ENCODE data around the gene ARHGEF25.
A peak's percentile ranks its signal among the peaks of the same experiment; 100 is the strongest.
"Not testable (repeated sequence)": the region's sequence is repeated elsewhere in the genome, so short reads cannot be mapped to it uniquely, and the experiment has no call there.

ARHGEF25 gene

DNA sequence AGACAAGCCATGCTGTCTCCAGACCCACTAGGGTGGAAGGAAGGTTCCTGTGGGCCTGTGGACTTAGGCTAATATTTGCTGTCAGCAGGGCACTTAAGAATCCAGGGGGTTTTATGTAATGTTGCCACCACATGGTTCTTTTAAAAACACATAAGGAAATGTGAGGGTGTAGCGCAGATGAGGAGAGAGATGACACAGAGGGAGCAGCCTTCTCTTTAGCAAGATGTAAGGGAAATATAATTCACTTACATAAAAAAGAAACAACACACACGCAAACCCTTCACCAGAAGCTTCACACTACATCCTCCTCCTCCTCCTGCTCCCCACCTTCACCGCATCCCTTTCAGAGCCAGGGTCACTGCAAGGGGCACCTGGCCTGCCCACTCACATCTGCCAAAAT, 25.1 kb upstream of the ARHGEF25 start:
- no peak for DNase-seq

DNA sequence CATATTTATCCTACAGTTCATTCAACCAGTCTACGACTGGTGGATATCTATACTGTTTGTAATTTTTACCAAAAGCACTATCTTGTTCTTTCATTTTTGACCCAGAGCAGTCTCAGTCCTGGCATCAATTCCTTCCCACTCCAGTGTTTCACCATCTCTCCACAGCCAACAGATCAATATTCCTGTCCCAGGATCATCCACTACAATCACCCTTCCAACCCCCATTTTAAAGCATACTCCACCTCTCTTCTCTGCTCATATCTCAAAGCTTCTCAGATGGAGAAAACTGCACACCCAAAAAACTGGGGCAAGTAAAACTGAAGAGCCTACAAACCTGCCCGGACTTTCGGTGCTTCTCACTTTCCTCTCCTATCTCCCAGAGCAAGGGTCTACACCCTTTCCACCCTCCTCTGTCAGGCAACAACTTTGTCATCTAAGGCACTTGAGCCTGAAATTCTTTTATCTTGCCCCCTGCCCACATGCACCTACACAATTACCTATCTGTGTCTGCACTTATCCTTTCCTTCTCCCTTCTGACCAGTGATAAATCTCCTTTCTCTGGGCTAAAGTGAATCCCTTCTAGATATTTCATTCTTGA, 24.3 kb upstream of the ARHGEF25 start:
- no peak for DNase-seq

DNA sequence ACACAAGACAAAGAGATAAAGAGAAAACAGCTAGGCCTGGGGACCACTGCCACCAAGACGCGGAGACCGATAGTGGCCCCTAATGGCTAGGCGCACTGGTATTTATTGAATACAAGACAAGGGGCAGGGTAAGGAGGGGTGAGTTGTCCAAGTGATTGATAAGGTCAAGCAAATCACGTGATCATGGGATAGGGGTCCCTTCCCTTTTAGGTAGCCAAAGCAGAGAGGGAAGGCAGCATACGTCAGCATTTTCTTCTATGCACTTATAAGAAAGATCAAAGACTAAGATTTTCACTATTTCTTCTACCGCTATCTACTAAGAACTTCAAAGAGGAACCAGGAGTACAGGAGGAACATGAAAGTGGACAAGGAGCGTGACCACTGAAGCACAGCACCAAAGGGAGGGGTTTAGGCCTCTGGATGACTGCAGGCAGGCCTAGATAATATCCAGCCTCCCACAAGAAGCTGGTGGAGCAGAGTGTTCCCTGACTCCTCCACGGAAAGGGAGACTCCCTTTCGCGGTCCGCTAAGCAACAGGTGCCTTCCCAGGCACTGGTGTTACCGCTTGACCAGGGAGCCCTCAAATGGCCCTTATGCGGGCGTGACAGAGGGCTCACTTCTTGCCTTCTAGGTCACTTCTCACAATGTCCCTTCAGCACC, 22.2 kb upstream of the ARHGEF25 start:
- not testable (repeated sequence) for DNase-seq

DNA sequence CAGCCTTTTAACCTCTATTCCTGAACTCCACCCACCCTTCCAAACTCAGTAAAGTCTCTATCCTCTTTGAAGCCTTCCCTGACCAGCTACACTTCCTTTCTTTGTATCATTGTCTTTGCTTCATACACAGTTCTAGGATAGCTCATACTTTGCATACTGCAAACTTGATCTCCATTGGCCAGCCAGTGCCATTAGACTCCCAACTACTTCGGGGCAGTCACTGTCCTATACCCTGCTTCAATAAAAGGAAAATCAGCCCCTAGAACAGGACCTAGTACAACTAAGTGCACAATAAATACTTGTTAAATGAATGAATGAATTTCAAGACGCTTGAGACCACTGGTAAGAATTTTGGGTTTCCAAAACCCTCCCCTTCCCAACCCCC, 20.8 kb upstream of the ARHGEF25 start:
- no peak for DNase-seq

DNA sequence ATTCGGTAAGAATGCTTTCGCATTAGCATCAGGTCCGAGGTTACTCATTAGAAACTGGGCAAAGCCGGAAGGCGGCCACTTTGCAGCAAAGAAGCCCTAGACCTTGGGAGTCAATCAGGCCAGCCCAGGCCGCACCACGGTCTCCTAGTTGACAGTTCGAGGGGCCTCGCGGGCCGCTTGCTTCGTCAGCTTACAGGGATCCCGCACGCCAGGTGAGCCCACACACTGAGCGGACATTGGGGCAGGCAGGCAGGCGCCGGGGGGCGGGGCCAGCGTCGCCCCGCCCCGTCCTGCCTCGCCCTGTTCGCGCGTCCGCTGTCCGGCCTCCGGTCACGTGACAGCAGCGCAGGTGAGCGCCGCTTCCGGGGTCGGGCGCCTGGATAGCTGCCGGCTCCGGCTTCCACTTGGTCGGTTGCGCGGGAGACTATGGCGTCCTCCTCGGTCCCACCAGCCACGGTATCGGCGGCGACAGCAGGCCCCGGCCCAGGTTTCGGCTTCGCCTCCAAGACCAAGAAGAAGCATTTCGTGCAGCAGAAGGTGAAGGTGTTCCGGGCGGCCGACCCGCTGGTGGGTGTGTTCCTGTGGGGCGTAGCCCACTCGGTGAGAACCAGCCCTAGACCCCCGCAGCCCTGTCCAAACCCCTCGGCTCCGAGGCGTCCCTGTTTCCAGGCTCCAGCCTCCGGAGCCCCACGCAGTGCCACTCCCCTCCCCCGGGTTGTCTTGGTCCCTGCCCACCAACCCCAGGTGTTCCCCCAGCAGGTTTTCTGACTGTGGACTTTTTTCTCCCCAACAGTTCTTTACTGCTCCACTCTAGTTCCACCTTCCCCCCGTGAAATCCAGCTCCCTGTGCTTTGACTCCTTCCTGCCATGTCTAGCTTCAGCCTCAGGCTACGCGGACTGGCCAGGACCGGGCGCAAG, 20.1 kb upstream of the ARHGEF25 start, which contains the start of gene PIP4K2C:
Gene PIP4K2C (plus strand): TSS at position 329 of the 918 bp plus-strand sequence. CDS start 98 bp downstream, at position 427.
- peak; percentile 86 for DNase-seq

DNA sequence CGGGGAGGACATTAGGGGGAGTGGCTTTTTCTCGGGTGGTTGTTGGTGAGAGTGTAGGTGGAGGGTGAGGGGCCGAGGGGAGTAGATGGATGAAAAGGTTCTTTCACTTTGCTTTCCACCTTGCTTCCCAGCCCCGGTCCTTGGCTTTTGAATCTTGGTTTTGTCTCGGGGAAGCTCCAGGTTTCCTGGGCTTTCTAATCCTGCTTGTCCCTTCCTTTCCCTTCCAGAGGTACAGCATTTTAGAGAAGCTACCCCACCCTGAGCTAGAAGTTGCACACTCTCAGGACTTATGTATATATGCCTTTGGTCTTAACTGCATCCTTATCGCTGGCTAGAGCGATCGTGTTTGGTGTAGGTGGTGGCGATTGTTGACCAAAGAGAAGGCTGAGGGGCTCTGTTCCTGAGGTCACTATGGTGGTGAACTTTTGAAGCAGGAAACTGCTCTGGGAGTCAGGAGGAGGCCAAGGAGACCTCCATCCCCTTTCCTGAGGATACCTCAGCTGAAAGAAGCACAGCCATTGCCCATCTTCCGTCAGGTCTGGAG, 19.4 kb upstream of the ARHGEF25 start:
- no peak for DNase-seq

DNA sequence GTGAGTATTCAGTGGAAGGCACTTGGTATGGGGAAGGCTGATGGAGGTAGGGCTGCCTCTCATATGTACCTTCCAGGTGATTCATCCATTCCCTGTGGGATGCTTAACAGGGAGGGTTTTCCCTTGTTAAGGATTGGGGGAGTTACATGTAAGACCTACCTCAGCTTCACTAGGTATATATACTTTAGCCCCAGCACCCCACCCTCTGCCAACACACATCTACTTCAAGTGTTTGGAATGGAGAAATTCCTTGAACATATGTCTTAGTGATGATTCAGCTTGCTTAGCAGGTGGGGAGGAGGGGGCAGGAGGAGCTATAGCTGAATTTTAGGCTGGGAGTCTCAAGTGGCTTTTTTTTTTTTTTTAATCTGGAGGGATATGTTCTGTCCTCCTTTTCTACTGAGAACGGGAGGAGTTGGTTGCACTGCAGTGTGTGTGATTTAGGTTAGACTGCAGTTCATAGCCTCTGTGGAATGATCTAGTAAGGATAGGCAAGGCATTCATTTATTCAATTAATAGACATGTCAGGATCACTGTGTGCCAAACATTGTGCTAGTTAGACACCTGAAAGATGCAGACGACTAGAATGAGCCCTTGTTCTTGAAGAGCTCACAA, 18.6 kb upstream of the ARHGEF25 start:
- no peak for DNase-seq

DNA sequence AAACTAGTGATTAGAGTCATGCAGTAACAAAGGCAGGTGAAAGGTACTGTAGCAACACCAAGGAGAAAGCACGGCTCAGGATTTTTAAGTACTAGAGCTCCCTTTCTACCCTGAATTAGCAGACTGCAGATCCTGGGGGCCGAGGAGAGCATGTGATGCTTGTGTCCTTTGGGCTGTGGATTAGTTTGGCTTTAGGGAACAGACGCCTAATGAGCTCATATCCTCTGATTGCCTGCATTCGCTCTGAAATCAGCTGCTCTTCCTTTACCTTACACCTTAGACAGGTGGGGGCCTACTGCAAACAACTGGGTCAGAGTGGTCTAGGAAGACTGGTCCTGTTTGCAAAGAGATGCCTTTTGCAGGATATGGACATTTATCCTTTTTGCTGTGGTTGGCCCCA, 18.0 kb upstream of the ARHGEF25 start:
- no peak for DNase-seq

DNA sequence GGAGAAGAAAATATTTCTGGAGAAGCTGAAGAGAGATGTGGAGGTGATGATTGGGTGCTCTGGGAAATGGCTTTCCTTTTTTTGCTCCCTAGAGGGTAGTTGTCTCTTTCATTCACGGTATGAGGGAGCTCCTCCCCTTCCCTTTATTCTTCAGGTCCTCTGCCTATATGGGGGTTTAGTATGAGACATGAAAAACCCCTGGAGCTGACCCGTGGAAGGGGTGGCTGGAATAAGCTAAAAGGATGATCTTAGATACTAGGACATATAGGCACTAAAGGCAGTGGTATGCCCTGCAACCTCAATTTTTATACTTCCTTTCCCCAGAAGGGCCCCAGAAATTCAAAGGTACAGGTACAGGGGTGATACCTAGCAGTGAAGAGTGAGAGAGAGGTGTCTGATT, 10.8 kb upstream of the ARHGEF25 start:
- DNase-seq: no peak

DNA sequence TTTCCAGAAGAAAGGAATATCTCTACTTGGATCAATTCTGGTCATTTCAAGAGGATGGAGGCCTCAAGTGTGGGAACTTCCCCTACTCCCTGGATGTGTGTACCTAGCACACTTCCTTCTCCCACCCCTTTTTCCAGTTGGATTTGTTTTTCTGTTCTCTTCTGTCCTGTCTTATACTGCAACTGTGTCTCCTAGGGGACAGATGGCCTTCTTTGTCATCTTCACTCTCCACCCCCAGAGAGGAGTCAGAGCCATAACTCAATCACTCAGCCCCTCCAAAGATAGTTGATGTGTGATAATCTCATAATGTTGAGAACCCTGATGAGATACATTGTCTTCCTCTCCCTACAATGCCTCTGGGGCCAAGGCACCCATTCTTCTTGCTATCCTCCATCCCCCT, 8.7 kb upstream of the ARHGEF25 start:
- no peak for DNase-seq

DNA sequence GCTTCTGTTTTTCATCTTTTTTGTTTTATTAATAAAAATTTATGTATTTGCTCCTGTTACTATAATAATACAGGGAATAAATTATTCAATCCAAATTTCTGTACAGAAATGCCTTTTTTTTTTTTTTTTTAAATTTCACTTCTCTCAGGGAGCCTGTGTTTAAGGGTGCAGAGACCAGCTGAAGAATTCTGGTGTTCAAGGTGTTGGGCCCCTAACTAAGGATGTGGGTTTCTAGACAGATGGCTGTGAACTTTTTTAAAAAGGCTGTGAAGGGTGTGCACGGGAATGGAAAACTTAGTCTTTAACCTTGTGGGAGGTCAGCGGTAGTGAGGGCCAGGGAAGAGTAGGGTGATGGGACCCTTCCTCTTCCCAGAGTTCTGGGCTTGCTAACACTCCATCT, 7.9 kb upstream of the ARHGEF25 start:
- DNase-seq: no peak

DNA sequence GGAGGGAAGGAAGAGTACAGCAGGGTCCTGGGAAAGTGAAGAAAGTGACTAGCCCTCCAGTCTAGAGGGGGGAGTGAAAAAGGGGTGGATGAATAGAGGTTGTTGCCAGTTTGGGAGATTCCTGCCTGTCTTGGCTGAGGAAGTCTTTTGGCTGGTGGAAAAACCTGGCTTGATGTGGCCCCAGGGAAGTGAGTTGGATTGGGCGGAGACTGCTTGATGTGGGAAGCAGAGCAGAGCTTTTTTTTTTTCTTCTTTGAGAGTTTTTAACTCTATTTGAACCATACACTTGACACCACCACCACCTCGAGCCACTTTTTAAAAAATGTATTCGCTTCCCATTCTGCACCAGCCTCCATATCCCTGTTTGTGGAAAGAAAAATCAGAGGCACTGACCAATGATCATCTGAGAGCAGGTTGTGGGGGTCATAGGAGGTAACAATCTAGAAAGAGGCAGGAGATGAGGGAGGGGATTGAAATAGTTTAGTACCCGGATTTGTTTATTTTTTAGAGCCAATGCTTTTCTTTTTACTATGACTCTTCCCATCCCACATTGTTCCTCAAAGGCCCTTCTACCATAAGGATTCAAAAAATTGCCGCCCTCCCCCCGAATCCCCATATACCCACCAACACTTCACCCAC, 7.3 kb upstream of the ARHGEF25 start:
- no peak for DNase-seq

DNA sequence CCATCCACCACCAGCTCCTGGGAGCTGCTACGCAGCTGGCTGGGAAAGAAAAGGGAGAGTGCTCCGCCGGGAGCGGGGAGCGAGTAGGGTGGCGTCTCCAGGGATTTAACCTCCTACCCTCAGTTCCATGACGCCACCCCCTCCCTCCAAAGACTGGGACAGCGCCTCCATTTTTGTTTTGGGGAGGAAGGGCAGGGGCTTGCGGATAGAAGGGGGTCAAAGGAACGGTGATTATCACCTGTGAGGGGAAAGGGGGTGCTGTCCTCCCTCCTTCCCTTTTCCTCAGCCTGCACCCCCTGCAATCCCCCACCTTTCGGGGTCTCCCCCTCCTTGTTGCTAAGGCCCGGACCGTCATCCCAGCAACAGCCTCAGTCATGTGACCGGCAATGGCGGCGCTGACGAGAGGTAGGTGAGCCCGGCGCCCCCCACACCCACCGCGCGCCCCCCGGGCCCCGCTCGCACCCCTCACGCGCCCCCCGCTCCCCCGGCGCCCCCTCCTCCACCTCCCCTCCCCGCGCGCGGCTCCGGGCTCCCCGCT, 6.7 kb upstream of the ARHGEF25 start, which contains the start of gene DTX3:
Gene DTX3 (plus strand): TSS at position 371 of the 538 bp plus-strand sequence. CDS start 1,694 bp downstream, outside the sequence.
- peak; percentile 65 for DNase-seq

DNA sequence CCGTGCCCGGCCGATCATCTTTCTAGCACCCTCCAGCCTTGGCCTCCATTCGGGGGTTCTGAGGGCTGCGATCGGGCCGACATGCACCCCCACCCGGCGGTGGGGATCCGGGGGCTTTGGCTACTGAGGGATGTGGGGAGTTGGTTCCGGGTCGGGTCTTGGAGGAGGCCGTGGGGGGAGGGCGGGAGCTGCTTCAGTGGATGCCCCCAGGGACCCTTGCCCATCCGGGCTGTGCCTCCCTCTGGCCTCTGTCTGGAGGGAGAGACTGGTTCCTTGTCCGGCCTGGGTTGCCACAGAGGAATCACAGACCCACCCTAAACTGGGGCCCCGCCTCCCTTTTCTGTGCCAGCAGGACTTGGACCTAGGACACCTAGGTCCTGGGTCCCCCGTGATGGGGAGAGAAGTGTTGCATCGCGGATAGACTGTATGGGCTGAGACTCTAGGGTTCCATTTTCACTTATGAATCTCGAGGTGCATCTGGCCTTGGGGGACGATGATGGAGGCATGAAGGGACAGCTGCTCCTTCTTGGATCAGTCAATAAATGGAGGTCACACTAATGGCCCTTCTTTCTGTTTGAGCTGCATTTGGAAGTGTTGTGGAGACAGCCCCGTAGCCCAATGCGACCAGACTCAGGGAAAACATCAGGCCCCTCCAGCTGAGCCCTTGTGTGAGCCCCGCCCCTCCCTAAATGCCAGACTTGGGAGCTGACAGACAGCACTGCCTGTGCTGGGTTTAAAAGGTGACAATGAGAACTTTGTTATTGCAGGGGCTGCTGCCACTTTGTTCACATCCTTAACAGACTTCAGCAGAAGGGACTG, 6.0 kb upstream of the ARHGEF25 start:
- DNase-seq: no peak

DNA sequence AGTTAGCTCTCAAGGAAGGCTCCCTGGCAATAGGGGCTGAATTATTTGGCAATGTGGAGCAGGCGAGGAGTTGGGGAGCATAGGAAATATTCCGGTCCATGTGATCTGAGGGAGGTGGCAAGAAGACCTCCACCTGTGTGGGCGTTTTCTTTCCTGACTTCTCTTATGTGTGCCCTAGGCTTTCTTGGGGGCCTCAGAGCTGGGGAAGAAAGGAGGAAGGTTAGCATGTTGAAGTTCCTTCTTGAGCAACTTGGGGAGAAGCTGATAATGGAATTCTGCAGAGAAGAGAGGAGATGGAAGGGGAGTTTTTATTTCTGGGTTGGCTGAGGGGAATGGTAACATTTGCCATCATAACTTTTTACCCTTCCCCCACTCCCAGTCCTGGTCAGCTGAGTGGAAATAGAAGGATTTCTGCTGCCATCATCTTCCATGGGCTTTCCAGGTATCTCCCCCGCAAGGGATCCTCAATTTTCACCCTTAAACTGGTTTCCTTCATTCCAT, 5.4 kb upstream of the ARHGEF25 start:
- no peak for DNase-seq

DNA sequence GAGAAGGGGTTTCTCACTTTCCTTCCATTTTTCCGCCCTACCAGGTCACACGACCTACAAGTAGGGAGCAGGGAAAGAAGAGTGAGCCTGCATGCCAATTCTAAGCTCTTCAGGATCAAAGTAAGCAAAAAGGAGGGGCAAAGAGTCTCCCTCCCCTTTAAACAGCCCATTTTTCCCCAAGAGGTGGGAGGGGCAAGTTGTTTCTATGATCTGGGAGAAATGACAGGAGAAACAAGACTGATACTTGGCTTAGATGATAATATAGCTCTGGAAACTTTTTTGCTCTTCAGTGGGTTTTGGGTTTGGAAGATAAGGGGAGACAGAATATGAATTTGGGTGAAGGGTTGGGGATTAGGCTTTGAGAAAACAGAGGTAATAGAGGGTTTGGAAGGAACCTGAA, 4.8 kb upstream of the ARHGEF25 start:
- no peak for DNase-seq

DNA sequence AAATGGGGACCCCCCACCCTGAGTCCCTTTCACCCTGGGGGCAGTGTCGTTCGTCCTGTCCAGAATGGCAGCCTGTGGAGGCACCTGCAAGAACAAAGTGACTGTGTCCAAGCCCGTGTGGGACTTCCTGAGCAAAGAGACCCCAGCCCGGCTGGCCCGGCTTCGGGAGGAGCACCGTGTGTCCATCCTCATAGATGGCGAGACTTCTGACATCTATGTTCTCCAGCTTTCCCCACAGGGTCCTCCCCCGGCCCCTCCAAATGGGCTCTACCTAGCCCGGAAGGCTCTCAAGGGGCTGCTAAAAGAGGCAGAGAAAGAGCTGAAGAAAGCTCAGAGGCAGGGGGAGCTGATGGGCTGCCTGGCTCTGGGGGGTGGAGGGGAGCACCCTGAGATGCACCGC, 4.4 kb upstream of the ARHGEF25 start:
- no peak for DNase-seq

DNA sequence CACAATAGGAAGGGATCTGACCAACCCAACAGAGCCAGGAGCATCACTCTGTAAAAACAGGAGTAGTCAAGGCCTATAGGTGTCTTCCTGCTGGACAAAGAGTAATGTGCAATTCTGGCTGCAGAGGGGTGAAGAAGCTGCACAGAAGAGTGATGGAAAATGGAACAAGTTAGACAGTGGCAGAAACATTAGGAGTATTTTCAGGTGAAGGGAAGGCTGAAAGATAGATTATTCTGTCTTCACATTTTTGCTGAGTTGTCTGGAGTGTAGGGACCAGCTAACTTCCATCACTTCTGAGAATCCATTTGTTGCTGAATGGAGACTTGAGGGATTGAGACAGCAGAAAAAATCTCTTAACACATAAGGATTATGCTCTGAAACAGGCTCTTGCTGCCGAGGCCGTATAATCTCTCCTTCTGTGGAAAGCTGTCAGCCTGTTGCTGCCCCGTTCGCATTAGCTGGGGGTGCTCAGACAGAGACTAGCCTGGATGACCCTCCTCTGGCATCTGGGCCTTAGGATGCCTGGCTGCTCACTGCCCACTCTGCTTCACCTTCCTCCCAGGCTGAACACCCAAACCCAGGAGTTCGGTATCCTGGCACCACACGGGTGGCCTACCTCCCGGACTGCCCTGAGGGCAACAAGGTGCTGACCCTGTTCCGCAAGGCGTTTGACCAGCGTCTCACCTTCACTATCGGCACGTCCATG, 3.1 kb upstream of the ARHGEF25 start:
- no peak for DNase-seq

DNA sequence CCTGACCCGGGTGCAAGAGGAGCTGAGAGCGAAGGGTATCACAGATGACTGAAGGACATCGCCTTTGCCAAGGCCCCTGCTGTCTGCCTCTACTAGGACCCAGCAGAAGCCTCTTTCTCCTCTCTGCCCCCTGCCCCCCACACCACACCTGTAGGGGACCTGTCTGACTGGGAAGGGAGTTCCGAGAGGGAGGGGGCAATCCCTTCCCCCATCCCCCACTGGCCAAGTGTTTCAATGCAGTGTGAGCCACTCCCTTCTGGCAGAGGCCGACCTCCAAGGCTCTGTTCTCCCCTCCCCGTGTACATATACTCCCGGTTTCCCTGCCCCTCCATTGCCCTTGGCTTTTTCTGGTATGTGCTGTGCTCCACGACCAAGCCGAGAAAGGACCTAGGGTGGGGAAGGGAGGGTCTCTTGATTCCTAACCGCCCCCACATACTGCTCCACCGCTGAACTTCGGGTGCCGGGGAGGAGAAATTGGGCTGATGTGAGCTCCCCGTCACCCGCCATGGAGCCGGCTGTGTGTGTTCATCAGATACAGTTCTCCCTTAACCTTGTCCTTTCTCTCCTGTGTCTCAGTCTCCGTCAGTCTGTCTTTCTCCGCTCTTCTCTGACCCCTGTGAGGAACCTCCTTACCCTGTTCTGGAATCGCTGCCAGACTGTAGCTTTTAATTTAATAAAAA, 2.0 kb upstream of the ARHGEF25 start:
- no peak for DNase-seq
